GM10266 (cell line): ENCODE data around the gene TMEM53.
A peak's percentile ranks its signal among the peaks of the same experiment; 100 is the strongest.

ENCODE experiments used
- DNase-seq: peaks from one replicate; pipeline ENCODE4 v3.0.0; 2012; ENCODE audit errors: extremely low spot score
- TF ChIP-seq, protein P1 (sequence below): IDR thresholded peaks from 2 replicates; pipeline ENCODE4 v1.5.1; 2012; ENCODE audit warnings: mild to moderate bottlenecking, low read depth; ENCODE audit not compliant: control insufficient read depth, insufficient read depth; ENCODE audit errors: missing control alignments

Gene TMEM53

DNA sequence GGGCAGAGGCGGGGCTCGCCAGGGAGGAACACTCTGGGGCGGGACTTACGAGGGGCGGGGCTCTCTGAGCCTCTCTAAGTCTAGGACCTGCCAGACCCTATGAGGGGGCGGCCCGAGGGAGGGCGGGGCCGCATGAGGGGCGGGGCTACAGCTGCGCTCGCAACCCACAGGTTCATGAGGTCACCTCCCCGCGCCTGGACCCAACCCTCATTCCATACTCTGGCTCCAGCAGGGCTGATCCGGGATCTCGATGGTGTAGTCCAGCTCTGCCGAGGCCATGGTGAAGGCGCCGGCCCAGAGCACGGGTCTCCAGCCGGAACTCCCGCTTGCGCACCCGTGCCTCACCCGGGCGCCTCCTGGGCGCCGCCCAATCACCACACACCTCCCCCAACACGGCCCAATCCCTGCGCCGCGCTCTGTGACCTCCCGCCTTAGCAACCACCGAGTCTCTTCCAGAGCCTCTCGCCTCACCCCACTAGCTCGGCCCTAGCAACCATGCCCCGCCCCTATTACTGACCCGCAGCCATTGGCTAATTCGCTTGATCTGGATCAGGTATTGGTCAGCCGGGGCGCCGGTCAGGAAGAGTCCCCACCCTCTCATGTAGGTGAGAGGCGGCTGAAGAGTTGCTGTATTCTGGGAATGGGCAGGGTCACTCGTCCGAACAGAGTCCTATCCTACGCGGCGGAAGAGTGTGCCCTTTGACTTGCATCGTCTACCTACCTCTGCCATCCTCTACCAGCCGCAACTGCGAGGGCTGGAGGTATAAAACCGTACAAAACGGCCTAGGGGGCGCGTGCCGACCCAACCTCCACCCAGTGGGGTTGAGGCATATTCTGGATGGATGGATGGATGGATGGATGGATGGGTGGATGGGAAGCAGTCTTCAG, at the start of gene TMEM53, which contains the start of gene ARMH1:
Gene TMEM53 (minus strand): TSS at position 369 of the 888 bp plus-strand sequence. CDS start 90 bp downstream, at position 279.
Gene ARMH1 (plus strand): TSS at position 602 of the 888 bp plus-strand sequence. CDS start 14,984 bp downstream, outside the sequence.
- peak; percentile 93 for DNase-seq
- TF ChIP-seq, protein P1, sequence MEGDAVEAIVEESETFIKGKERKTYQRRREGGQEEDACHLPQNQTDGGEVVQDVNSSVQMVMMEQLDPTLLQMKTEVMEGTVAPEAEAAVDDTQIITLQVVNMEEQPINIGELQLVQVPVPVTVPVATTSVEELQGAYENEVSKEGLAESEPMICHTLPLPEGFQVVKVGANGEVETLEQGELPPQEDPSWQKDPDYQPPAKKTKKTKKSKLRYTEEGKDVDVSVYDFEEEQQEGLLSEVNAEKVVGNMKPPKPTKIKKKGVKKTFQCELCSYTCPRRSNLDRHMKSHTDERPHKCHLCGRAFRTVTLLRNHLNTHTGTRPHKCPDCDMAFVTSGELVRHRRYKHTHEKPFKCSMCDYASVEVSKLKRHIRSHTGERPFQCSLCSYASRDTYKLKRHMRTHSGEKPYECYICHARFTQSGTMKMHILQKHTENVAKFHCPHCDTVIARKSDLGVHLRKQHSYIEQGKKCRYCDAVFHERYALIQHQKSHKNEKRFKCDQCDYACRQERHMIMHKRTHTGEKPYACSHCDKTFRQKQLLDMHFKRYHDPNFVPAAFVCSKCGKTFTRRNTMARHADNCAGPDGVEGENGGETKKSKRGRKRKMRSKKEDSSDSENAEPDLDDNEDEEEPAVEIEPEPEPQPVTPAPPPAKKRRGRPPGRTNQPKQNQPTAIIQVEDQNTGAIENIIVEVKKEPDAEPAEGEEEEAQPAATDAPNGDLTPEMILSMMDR, result peak; percentile 32

DNA sequence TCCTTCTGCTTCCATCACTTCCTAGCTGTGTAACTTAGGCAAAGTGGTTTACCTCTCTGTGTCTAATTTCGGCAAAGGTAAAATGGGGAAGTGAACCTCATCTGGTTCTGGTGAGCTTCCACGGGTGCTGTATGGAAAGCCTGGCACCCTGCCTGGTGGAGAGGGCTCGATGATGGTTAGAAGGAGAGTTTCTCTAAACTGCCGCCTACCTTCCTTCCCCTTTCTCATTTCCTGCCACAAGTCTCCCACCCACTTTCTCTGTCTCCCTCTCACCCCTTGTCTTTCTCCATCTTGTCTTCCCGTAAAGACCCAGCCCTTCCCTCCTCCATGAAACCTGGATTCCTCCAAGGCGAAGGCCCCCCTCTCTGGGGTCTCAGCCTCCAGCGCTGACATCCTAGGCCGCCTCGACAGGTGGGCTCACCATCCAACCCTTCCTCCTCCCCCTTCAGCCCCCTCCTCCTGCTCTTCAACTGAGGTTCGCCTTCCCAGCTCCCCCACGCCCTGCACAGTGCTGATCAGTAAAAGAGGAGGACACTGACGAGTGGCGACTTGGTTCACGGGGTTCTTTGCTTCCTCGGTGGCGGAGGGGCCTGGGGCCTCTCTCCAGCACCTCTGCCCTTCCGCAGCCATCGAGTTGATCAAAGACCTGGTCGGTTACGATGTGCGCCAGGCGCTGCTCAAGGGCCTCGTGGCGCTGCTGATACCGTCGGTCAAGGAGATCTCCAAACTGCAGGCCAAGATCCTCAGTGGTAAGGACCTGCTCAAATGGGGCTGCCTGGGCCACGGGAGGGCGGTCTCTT, 49.4 kb upstream of the TMEM53 start:
- TF ChIP-seq, protein P1, result no peak
- peak; percentile 77 for DNase-seq

DNA sequence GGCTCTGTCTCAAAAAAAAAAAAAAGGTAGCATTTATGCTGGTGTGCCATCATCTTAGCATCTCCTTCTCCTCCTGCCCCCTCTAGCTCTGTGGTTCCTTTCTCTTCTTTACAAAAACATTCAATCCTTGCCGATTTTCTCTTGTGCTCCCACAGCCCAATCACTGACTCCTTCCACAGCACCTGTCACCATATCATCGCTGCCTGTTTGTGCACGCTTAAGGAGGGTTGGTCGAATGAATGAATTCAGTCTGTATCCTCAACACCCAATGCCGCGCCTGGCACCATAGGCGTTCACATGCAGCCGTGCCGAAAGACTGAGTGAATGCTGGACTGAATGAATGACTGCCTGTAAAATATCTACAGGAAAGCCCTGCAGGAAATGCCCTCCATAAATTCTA, 48.8 kb upstream of the TMEM53 start:
- TF ChIP-seq, protein P1, result no peak
- DNase-seq, result peak; percentile 45

DNA sequence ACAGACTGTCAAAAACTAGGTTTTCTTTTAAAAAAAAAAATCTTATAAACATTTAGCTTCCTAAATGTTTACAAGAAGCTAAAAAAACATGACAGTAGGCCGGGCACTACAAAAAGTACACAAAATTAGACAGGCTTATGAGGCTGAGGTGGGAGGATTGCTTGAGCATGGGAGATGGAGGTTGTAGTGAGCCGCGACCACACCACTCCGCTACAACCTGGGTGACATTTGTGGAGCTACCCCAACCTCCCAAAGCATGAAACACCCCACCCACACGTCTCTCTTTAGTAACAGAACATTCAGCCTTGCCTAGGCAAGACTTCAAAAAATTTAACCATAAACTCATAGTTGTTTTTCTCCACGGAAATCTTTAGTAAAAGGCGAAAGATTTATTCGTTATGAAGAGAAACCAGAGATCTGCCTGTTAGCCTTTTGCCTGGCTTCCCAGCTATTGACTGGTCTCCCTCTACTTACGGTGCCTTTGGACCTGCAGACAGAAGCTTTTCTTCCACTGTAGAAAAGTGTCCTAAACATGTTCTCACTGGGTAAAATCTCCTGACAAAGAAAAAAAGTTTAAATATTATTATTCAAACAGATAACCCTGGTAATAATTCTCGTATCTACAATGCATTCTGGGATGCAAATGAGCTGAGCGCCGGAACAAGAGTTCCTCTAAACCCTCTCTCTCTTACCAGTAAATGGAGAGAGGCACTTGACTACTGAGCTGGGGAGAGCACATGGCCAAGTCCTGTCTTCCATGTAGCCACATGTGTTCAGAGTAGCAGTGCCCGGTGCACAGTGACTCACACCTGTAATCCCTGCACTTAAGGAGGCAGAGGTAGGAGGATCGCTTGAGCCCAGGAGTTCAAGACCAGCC, 47.4 kb upstream of the TMEM53 start:
- peak; percentile 88 for DNase-seq
- TF ChIP-seq, protein P1, result no peak

DNA sequence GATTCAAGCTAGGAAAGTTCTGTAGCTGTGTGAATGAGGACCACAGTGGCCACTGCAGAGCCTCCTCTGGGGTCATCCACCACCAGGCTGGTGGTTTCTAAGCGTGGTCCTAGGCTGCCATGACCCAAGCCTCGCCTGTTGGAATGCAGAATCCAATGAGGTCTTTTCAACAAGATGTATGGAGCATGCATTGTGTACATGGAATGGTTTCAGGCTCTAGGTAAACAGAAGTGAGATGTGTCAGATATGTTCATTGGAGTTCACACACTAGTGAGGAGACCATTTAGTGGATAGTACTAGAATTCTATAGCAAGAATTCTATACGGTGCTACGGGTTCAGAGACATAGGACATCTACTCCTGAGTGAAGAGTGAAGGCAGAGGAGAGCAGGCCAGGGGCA, 46.0 kb upstream of the TMEM53 start:
- DNase-seq, result no peak
- TF ChIP-seq, protein P1, result no peak

DNA sequence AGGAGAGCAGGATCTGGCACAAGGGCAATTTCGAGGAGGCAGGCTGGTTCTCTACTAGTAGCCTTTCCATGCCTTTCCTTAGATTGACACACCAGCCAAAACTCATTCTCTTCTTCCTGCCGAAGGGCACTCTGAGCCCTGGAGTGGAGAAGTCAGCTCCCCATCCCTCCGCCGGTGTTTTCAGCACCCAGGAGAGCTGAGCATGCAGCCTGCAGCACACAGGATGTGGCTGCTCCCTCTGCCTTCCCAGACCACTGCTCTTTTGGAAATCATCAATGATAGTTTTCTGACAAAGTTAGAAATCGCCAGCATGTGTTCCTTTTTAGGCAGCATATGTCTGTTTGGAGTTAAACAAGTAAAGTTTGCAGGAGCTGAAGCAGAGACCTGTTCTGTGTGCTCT, 45.0 kb upstream of the TMEM53 start:
- TF ChIP-seq, protein P1, result no peak

More for the DNA sequence above, 45.0 kb upstream of the TMEM53 start:
- no peak for DNase-seq
